ENCODE results near the gene CMIP. TPM values are rescaled to one million over a fixed set of nuclear protein-coding genes. Genes with fewer than 3 reads are reported as not detected.

The CMIP gene
- total RNA-seq, 1 experiment from 2014 or later, result 48.2 TPM

DNA sequence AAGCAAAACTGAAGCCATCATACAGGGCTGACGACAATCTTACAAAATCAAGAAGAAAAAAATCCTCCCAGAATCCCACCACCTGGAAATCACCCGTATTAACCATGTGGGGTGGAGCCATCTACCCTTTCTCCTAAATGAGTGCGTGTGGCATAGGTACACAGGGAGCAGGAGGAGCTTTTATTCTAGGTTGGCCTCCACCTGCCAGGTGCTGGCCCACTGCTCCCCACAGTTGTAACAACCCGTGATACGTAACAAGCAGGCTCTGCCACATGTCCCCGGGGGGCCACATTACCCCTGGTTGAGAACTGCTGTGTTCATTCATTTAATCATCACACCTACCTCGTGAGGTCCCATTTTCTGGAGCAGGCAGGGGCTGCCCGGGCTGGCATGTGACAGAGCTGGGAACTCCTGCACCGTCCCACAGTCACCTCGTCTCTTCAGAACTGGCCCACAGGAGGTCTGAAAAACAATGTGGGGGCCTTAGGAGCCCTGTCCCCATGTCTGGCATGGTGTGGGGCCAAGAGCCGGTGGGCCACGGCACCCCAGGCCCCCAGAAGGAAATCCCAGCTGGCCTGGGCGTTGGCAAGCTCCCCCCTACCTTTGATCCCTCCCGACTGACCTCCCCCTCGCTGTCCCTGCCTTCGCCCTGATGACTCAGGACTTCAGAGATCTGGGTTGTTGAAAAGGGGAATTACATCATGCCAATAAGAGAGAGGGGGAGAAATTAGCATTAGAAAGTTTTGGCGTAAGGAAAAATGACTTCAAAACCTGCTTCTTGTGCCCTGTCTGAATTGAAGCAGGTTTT, 12.9 kb downstream of the CMIP start:
- H4K8ac ChIP-seq (replicated peaks; ENCODE audit: insufficient read length, low read depth, low read length), result no peak overlapping the region
- no peak overlapping the region for H3K27ac ChIP-seq (ENCODE audit: insufficient read length, low read depth, low read length)
- H3K9ac ChIP-seq (ENCODE audit: extremely low read depth, insufficient read length, low read length), result no peak overlapping the region
- H2AK5ac ChIP-seq (ENCODE audit: insufficient read length, low read length), result no peak overlapping the region
- H3K4me1 ChIP-seq (ENCODE audit: insufficient read depth, low read length), result peaks cover 5% of the 10 kb centered on the region; the same call in 1 of the 2 replicates
- no peak overlapping the region for H2BK120ac ChIP-seq (ENCODE audit: low read depth, low read length, poor library complexity, severe bottlenecking)
- TF ChIP-seq CTCF (conservative IDR thresholded peaks at IDR 0.05), result no peak
- H3K23ac ChIP-seq (ENCODE audit: insufficient read length, low read depth, low read length), result no peak overlapping the region
- no peak overlapping the region for H4K91ac ChIP-seq (ENCODE audit: insufficient read length, low read depth, low read length)
- H4K20me1 ChIP-seq (ENCODE audit: control insufficient read depth, insufficient read depth, insufficient read length), result peaks cover 2% of the 10 kb centered on the region
- H3K27ac Mint-ChIP-seq, result peak overlapping the region; percentile 4 to 86 (median 85); a peak in 5 of 7 replicates
- H3K36me3 Mint-ChIP-seq (ENCODE audit: insufficient read depth in 1 of 3, low read depth in 3 of 3), result peaks cover 14 to 27% (median 26%) of the 10 kb centered on the region in 3 experiments
- no peaks in the 10 kb centered on the region for H3K9me3 ChIP-seq (ENCODE audit: control insufficient read depth, low read depth, low read length)
- H3K4me1 Mint-ChIP-seq, result peaks cover 39 to 52% of the 10 kb centered on the region in 2 experiments
- H2AFZ ChIP-seq (ENCODE audit: low read length), result no peak overlapping the region
- H3K9me3 Mint-ChIP-seq, result no peaks in the 10 kb centered on the region
- no peak overlapping the region for H3K56ac ChIP-seq (ENCODE audit: insufficient read length, low read depth, low read length)
- H2BK15ac ChIP-seq (ENCODE audit: low read depth, low read length), result no peak overlapping the region
- H4K5ac ChIP-seq (ENCODE audit: insufficient read length, low read depth, low read length), result no peak overlapping the region
- H3K4ac ChIP-seq (ENCODE audit: low read depth, low read length), result no peak overlapping the region
- H3K14ac ChIP-seq (ENCODE audit: insufficient read depth, low read length), result no peak overlapping the region; the same call in 1 of the 2 replicates
- H3K18ac ChIP-seq (ENCODE audit: insufficient read length, low read depth, low read length), result no peak overlapping the region
- peaks cover 41% of the 10 kb centered on the region; the same call in 1 of the 2 replicates for H3K79me2 ChIP-seq (ENCODE audit: insufficient read depth, low read length)
- H3K27me3 ChIP-seq (ENCODE audit: insufficient read depth, low read length), result no peaks in the 10 kb centered on the region
- no peak overlapping the region for H3K4me2 ChIP-seq (ENCODE audit: insufficient read depth, insufficient read length, low read length)
- H3K23me2 ChIP-seq (ENCODE audit: insufficient read length, low read depth, low read length, poor library complexity, severe bottlenecking), result no peaks in the 10 kb centered on the region
- no peak overlapping the region for H3K4me3 Mint-ChIP-seq
- no peaks in the 10 kb centered on the region; the same call in 1 of the 2 replicates for H3K27me3 Mint-ChIP-seq (ENCODE audit: low read depth)
- no peak for DNase-seq
- no peaks in the 10 kb centered on the region for H3K79me1 ChIP-seq (ENCODE audit: insufficient read depth, low read depth, low read length, poor library complexity, severe bottlenecking)
- no peak overlapping the region for H2BK20ac ChIP-seq (ENCODE audit: low read depth, low read length, poor library complexity, severe bottlenecking)
- no CpG with 5 or more reads among the region's 17 CpGs for WGBS (ENCODE audit: extremely low coverage, insufficient read length, low lambda C conversion rate)
- H2BK12ac ChIP-seq (ENCODE audit: insufficient read length, low read depth, low read length), result no peak overlapping the region
- H3T11ph ChIP-seq (ENCODE audit: low read length), result no peak overlapping the region
- H2BK5ac ChIP-seq (ENCODE audit: insufficient read length, low read length), result no peak overlapping the region

All from H9 (cell line).